GM12878 (cell line): ENCODE results near the gene PON1. TPM values are rescaled to one million over a fixed set of nuclear protein-coding genes. Genes with fewer than 3 reads are reported as not detected.

Experiments used
- ATF2 ChIP-seq: IDR thresholded peaks from 2 replicates; pipeline ENCODE4 v1.6.1; 2012; ENCODE audit warnings: low read length, inconsistent platforms
- ATF7 ChIP-seq: fragments of 450-650 bp; IDR thresholded peaks from 2 replicates; pipeline ENCODE4 v1.6.1; 2016; ENCODE audit warnings: low read depth, mild to moderate bottlenecking
- BCLAF1 ChIP-seq: fragments of 450-650 bp; IDR thresholded peaks from 2 replicates; pipeline ENCODE4 v1.6.1; 2017; ENCODE audit warnings: antibody characterized with exemption, mild to moderate bottlenecking, moderate library complexity
- BHLHE40 ChIP-seq, 2 experiments: fragments of 450-650 bp in 1 of 2; IDR thresholded peaks; 2 replicates each; pipeline ENCODE4 v1.6.1; 2011 to 2017; ENCODE audit warnings: low read depth in 2 of 2, borderline replicate concordance in 1 of 2, improper control_type of control experiment in 1 of 2, low read length in 1 of 2, mild to moderate bottlenecking in 1 of 2
- EED ChIP-seq: sonication (generic); IDR thresholded peaks from 2 replicates; pipeline ENCODE4 v1.6.1; 2016; ENCODE audit warnings: antibody characterized with exemption, low read depth
- EP300 ChIP-seq, 2 experiments: fragments of 150-350 bp in 1 of 2; IDR thresholded peaks; 2 replicates each; pipeline ENCODE4 v1.6.1; 2011 to 2012; ENCODE audit warnings: low read depth in 2 of 2, low read length in 2 of 2, borderline replicate concordance in 1 of 2, improper control_type of control experiment in 1 of 2, inconsistent platforms in 1 of 2; ENCODE audit not compliant: control insufficient read depth in 1 of 2
- IKZF2 ChIP-seq, 2 experiments: fragments of 450-650 bp; IDR thresholded peaks; 2 replicates each; pipeline ENCODE4 v1.6.1; 2017; ENCODE audit warnings: mild to moderate bottlenecking in 2 of 2, moderate library complexity in 2 of 2
- MTA3 ChIP-seq: IDR thresholded peaks from 2 replicates; pipeline ENCODE4 v1.6.1; 2012; ENCODE audit warnings: low read length, inconsistent platforms, borderline replicate concordance
- NR2C1 ChIP-seq: fragments of 450-650 bp; IDR thresholded peaks from 2 replicates; pipeline ENCODE4 v1.6.1; 2017; ENCODE audit warnings: antibody characterized with exemption, mild to moderate bottlenecking, moderate library complexity
- NRF1 ChIP-seq: conservative IDR thresholded peaks from 2 replicates; pipeline ENCODE4 v1.6.1; 2011; ENCODE audit warnings: mild to moderate bottlenecking, low read depth, low read length, improper control_type of control experiment
- POU2F2 ChIP-seq: IDR thresholded peaks from 3 replicates; pipeline ENCODE4 v1.6.1; 2011; ENCODE audit warnings: low read depth, mild to moderate bottlenecking, low read length, borderline replicate concordance
- RELB ChIP-seq: fragments of 450-650 bp; IDR thresholded peaks from 2 replicates; pipeline ENCODE4 v1.6.1; 2017; ENCODE audit warnings: low read depth, mild to moderate bottlenecking, moderate library complexity
- RUNX3 ChIP-seq: IDR thresholded peaks from 2 replicates; pipeline ENCODE4 v1.6.1; 2012; ENCODE audit warnings: low read length, inconsistent platforms
- SKIL ChIP-seq: fragments of 450-650 bp; IDR thresholded peaks from 2 replicates; pipeline ENCODE4 v1.6.1; 2017; ENCODE audit warnings: mild to moderate bottlenecking, low read depth, inconsistent platforms; ENCODE audit not compliant: poor library complexity, severe bottlenecking
- SREBF2 ChIP-seq: IDR thresholded peaks from 2 replicates; pipeline ENCODE4 v1.6.1; 2012; ENCODE audit warnings: mild to moderate bottlenecking, low read length
- STAT3 ChIP-seq: IDR thresholded peaks from 2 replicates; pipeline ENCODE4 v1.6.1; 2011; ENCODE audit warnings: low read depth, low read length, improper control_type of control experiment
- SUPT20H ChIP-seq: IDR thresholded peaks from 2 replicates; pipeline ENCODE4 v1.6.1; 2011; ENCODE audit warnings: low read depth, mild to moderate bottlenecking, low read length, moderate library complexity, borderline replicate concordance; ENCODE audit not compliant: control insufficient read depth
- TARDBP ChIP-seq: IDR thresholded peaks from 2 replicates; pipeline ENCODE4 v1.6.1; 2016; ENCODE audit warnings: borderline replicate concordance
- TCF12 ChIP-seq: IDR thresholded peaks from 2 replicates; pipeline ENCODE4 v1.6.1; 2011; ENCODE audit warnings: low read depth, mild to moderate bottlenecking, low read length
- ZNF217 ChIP-seq: fragments of 450-650 bp; IDR thresholded peaks from 2 replicates; pipeline ENCODE4 v1.6.1; 2017; ENCODE audit warnings: antibody characterized with exemption, mild to moderate bottlenecking
- ZSCAN29 ChIP-seq: fragments of 450-650 bp; IDR thresholded peaks from 2 replicates; pipeline ENCODE4 v1.6.1; 2017; ENCODE audit warnings: mild to moderate bottlenecking, moderate library complexity
- polyA plus RNA-seq, 11 experiments: library from polyadenylated mRNA; depleted of rRNA in 4 of 11; unstranded in 6 of 11; stranded (reverse) in 5 of 11; fragments of >200 nt; fragmentation: Nextera tagmentation in 4 of 11; fragmentation: Illumina TruSeq in 1 of 11; extraction: Ambion mirVana in 4 of 11; extraction: Trizol in 1 of 11; gene quantifications; 1 replicate in 1 of 11; 2 replicates in 10 of 11; pipeline versions ENCODE4 v1.2.1 to v1.2.3, GENCODE V29; 2011 to 2016; ENCODE audit warnings: inconsistent platforms in 2 of 11, missing spikeins in 2 of 11, low read depth in 1 of 11
- total RNA-seq, 4 experiments: library from RNA; depleted of rRNA in 3 of 4; stranded (reverse); fragments of >200 nt in 3 of 4; fragmentation: Illumina TruSeq in 1 of 4; extraction: Trizol in 1 of 4; gene quantifications; 2 replicates each; pipeline versions ENCODE4 v1.2.1 to v1.2.3, GENCODE V29; 2013 to 2021

PON1 gene
- total and polyA plus RNA-seq, 10 of the 15 experiments (the other 5 are each of a cell fraction or from before 2014, with no cell fraction given), result 0.10 to 0.26 (median 0.23) TPM; not detected in 4

- TF ChIP-seq ATF2 (no peak), TCF12 (no peak), POU2F2 (no peak), IKZF2 (IDR thresholded peaks at IDR 0.05) (peak; percentile 73 to 74; a peak in 2 of 4 replicates), ZSCAN29 (no peak), STAT3 (no peak), SKIL (no peak), EED (no peak), ZNF217 (no peak), BCLAF1 (no peak), RUNX3 (no peak), SREBF2 (no peak), SUPT20H (no peak), EP300 (IDR thresholded peaks at IDR 0.05; ENCODE audit: borderline replicate concordance in 1 of 2, control insufficient read depth in 1 of 2, low read depth in 2 of 2, low read length in 2 of 2) (peak in 1 of 2 experiments; percentile 55; a peak in 2 of 4 replicates), BHLHE40 (IDR thresholded peaks at IDR 0.05; ENCODE audit: borderline replicate concordance in 1 of 2, low read depth in 2 of 2, low read length in 1 of 2) (no peak), ATF7 (0 out of 2 replicates have a peak, but pooled peaks have one; percentile 24), MTA3 (no peak), TARDBP (no peak), NRF1 (no peak), RELB (peak; percentile 19; the same call in 1 of the 2 replicates), NR2C1 (no peak)
These were observed 7.7 kb downstream of the PON1 start (continued) for GRCh38 chr7:95316588-95316987.
